CD1c-positive myeloid dendritic cell (primary cell): Measurements from ENCODE around the gene INTS7.
A peak's percentile ranks its signal among the peaks of the same experiment; 100 is the strongest.

ENCODE experiments used
- DNase-seq: peaks from one replicate; pipeline ENCODE4 v3.0.0-alpha.2; 2016; ENCODE audit errors: extremely low spot score

The INTS7 gene

DNA sequence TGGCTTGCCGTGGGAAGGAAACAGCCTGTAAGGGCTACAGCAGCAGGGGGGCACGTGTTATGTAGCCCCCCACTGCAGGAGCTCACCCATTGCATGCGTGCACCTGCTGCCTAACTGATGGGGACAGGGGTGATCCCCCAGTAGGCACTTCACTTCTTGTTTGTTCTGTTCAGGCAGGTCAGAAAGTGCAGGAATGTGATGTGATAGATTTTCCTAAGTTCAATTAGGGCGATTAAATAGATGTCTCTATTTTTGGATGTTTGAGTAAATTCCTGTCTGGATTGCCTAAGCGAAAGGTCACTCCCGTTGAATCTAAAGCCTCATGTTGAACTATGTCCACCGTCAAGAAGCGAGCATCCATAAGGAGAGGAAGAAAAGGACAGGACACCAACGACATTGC, 126.0 kb downstream of the INTS7 start:
- no peak for DNase-seq

DNA sequence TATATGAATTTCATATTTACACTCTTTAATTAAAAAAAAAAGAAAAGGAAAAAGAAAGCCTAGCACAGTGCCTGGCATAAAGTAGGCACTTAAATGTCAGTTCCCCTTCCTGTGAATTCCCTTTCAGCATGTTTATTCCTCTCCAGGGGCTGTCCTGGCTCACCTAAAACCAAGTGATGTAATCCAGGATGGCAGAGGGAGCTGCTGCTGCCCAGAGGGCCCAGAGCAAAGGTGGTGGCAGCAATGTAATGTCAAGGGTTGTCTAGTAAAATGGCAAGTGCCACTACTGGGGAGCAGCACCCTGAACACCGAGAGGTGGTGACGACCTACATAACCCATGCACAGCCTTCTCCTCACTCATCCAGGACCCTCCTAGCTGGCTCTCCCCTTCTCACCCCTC, 126.4 kb downstream of the INTS7 start:
- DNase-seq = no peak

DNA sequence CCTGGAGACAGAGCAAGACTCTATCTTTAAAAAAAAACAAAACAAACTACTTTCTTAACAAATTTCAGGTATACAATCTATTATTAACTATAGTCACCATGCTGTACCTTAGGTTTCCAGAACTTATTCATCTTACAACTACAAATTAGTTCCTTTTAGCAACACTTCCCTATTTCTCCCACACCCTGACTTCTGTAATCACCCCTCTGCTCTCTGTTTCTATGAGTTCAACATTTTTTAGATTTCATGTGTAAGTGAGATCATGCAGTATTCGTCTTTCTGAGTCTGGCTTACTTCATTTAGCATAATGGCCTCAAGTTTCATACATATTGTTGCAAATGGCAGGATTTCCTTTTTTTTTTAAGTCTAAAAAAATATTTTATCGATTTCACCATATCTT, 126.9 kb downstream of the INTS7 start:
- DNase-seq = peak; percentile 88

DNA sequence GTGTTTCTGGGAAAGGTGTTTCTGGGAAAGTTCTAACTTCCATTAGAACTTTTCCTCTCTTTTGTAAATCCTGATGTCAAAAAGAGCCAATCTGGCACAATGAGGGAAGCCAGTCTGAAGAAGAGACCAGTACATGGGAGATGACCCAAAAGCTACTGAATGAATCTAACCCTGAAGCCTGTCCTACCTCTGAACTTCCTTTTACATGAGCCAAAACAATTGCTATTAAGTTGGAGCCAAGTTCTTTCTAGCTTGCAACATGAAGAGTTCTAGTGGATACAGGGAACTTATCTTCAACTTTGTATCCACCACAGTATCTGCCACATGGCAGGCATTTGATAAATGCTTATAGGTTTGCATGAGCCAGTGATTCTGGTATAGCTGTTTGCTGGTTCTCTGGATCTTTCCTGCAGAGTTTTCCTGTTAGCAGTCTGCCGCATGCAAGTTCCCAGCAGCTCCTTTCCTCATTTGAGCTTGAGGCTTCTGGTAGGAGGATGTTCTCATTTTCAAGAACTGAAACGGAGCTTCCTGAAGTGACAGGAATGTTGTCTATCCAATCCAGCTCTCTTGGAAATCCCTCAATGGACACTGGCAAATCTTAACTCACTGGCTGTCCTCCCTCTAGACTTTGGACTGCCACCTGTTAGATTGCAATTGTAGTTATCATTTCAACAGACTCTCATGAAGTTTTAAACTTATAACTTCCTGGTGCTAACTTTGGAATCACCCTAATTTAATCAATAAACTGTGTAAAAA, 131.7 kb downstream of the INTS7 start:
- peak; percentile 54 for DNase-seq

- DNase-seq = no peak
Observed at GRCh38 chr1:211902624-211903291, 132.6 kb downstream of the INTS7 start.

DNA sequence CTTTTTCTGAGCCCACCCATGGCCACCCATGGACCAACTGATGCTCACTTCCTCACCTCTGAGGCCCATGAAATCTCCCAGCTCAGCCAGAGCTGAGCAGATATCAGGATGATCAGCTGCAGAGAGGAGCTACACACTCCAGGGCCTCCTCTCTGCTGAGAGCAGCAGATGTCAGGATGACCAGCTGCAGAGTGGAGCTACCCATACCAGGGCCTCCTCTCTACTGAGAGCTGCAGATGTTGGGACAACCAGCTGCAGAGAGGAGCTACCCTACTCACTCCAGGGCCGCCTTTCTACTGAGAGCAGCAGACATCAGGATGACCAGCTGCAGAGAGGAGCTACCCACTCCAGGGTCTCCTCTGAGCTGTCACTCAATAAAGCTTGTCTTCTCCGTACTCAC, 133.4 kb downstream of the INTS7 start:
- no peak for DNase-seq

- DNase-seq = no peak
Observed at GRCh38 chr1:211900441-211900840, 134.9 kb downstream of the INTS7 start.

GRCh38 chr1:211896958-211897357, 138.4 kb downstream of the INTS7 start:
- DNase-seq = no peak

GRCh38 chr1:211895126-211895759, 140.1 kb downstream of the INTS7 start:
- DNase-seq = no peak

- no peak for DNase-seq
Observed at GRCh38 chr1:211894312-211894711, 141.0 kb downstream of the INTS7 start.

DNA sequence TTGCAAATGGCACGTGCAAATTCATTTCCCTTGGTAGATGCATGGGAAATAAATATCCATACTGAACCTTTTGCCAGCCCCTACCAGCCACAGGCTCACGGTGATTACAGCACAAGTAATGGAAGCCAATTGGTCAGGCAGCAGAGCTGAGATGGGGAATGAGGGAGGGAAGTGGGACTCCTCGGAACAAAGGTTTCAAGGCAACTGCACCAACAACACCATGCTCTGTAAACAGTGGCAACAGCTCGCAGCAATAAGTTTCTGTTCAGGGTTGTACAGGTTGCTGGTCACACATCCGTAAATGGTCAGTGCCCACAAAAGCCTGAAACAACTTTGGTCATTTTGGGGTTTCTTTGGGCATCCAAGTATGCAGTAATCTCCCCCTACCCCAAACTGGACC, 142.1 kb downstream of the INTS7 start:
- no peak for DNase-seq

GRCh38 chr1:211892577-211892976, 142.8 kb downstream of the INTS7 start:
- no peak for DNase-seq

- DNase-seq = no peak
Observed at GRCh38 chr1:211891708-211892107, 143.6 kb downstream of the INTS7 start.
